ENCODE data around the gene BLM. TPM values are rescaled to one million over a fixed set of nuclear protein-coding genes. Genes with fewer than 3 reads are reported as not detected.
"Not testable (repeated sequence)": the region's sequence is repeated elsewhere in the genome, so short reads cannot be mapped to it uniquely, and the experiment has no call there.

Gene BLM
- total RNA-seq, 1 donor: 1.4 TPM

DNA sequence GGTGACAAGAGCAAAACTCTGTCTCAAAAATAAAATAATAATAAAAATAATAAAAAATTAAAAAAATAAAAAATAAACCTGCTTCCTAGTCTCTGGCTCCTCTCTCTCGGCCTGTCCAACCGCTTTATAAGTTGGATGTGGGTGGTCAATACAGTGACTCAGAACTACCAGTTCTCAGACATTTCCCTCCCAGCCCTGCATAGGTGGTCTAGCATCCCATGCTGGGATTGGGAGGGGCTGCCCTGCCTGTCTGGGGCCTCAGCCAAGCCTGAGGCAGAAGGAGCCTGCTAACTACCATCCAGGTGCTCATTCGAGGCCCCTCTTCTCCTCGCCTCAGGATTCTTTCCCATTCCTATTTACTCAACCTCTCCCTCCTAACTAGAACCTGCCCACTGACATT lies 33.3 kb upstream of the BLM start:
- TF ChIP-seq CTCF (IDR thresholded peaks at IDR 0.05; ENCODE audit: extremely low read depth, low read depth, low read length): no peak
- H3K4me1 ChIP-seq (ENCODE audit: insufficient read depth, low read length): peaks cover 19% of the 10 kb centered on the region
- no peaks in the 10 kb centered on the region for H3K27me3 ChIP-seq (ENCODE audit: insufficient read depth, low read length)
- H3K27ac ChIP-seq (ENCODE audit: low read depth, low read length): no peak overlapping the region
- no peak overlapping the region for H2AFZ ChIP-seq (ENCODE audit: low read length)
- H3K79me2 ChIP-seq (ENCODE audit: insufficient read depth, low read length): no peaks in the 10 kb centered on the region
- no peaks in the 10 kb centered on the region for H3K9me3 ChIP-seq (ENCODE audit: low read depth, low read length)
- H3K36me3 ChIP-seq (ENCODE audit: insufficient read depth, low read length): no peaks in the 10 kb centered on the region
- no peaks in the 10 kb centered on the region for H4K20me1 ChIP-seq (ENCODE audit: insufficient read depth, low read length)
- no peak overlapping the region for H3K4me2 ChIP-seq (ENCODE audit: insufficient read depth, low read length)
- H3K4me3 ChIP-seq (ENCODE audit: insufficient read depth, low read length): no peak overlapping the region
- no peak for DNase-seq (ENCODE audit: insufficient read length, low spot score, missing footprints)

- Histone ChIP-seq H3K9me3 (ENCODE audit: low read depth, low read length) (no peaks in the 10 kb centered on the region), H3K4me1 (ENCODE audit: insufficient read depth, low read length) (peaks cover 19% of the 10 kb centered on the region), H3K27ac (ENCODE audit: low read depth, low read length) (no peak overlapping the region), H3K79me2 (ENCODE audit: insufficient read depth, low read length) (no peaks in the 10 kb centered on the region), H2AFZ (ENCODE audit: low read length) (no peak overlapping the region), H4K20me1 (ENCODE audit: insufficient read depth, low read length) (no peaks in the 10 kb centered on the region), H3K4me2 (ENCODE audit: insufficient read depth, low read length) (no peak overlapping the region), H3K4me3 (ENCODE audit: insufficient read depth, low read length) (no peak overlapping the region), H3K36me3 (ENCODE audit: insufficient read depth, low read length) (no peaks in the 10 kb centered on the region), H3K27me3 (ENCODE audit: insufficient read depth, low read length) (no peaks in the 10 kb centered on the region)
- no peak for DNase-seq (ENCODE audit: insufficient read length, low spot score, missing footprints)
- no peak for TF ChIP-seq CTCF (IDR thresholded peaks at IDR 0.05; ENCODE audit: extremely low read depth, low read depth, low read length)
Observed at GRCh38 chr15:90684281-90684680, 32.9 kb upstream of the BLM start.

DNA sequence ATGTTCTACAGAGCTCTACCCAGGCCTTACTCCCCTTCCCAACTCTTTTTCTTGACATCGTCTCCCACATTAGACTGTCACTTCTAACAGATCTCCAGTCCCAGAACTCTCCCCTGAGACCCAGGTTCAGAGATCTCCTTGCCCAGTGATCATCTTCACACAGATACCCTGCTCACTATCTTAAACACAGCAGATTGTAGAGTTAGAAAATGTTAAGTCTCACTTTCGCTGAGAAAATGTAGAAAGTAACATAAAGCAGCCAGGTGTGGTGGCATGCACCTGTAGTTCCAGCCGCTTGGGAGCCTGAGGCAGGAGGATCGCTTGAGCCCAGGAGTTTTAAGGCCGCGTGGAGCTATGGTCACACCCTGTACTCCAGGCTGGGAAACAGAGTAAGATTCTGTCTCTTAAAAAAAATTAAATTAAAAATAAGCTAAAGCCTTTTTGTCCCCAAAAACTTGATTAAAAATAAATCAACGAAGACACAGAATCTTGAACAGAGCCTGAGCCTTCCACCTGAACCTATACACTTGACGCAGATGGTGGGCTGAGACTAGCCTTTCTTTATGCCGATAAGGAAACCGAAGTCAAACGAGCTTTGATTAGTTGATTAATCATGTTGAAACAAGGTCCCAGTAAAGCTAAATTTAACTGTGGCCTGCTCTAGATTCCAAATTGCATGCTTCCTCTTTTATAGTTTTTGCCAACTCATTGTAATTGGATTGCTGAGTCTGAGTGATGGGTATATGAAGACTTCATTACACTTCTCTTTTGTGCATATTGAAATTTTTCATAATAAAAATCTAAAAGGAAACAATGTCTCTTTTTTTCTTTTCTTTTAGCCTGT lies 31.3 kb upstream of the BLM start:
- no peak for TF ChIP-seq CTCF (IDR thresholded peaks at IDR 0.05; ENCODE audit: extremely low read depth, low read depth, low read length)
- H3K27me3 ChIP-seq (ENCODE audit: insufficient read depth, low read length): no peaks in the 10 kb centered on the region
- H3K4me1 ChIP-seq (ENCODE audit: insufficient read depth, low read length): peaks cover 15% of the 10 kb centered on the region
- H3K79me2 ChIP-seq (ENCODE audit: insufficient read depth, low read length): no peaks in the 10 kb centered on the region
- no peak overlapping the region for H3K4me2 ChIP-seq (ENCODE audit: insufficient read depth, low read length)
- no peaks in the 10 kb centered on the region for H3K36me3 ChIP-seq (ENCODE audit: insufficient read depth, low read length)
- DNase-seq (ENCODE audit: insufficient read length, low spot score, missing footprints): no peak
- no peak overlapping the region for H2AFZ ChIP-seq (ENCODE audit: low read length)
- H3K27ac ChIP-seq (ENCODE audit: low read depth, low read length): no peak overlapping the region
- H3K4me3 ChIP-seq (ENCODE audit: insufficient read depth, low read length): no peak overlapping the region
- no peaks in the 10 kb centered on the region for H4K20me1 ChIP-seq (ENCODE audit: insufficient read depth, low read length)
- H3K9me3 ChIP-seq (ENCODE audit: low read depth, low read length): no peaks in the 10 kb centered on the region

GRCh38 chr15:90686435-90687218 lies 30.5 kb upstream of the BLM start:
- H3K4me3 ChIP-seq (ENCODE audit: insufficient read depth, low read length): no peak overlapping the region
- no peak overlapping the region for H3K4me2 ChIP-seq (ENCODE audit: insufficient read depth, low read length)
- H3K4me1 ChIP-seq (ENCODE audit: insufficient read depth, low read length): peaks cover 15% of the 10 kb centered on the region
- H3K79me2 ChIP-seq (ENCODE audit: insufficient read depth, low read length): no peaks in the 10 kb centered on the region
- H4K20me1 ChIP-seq (ENCODE audit: insufficient read depth, low read length): no peaks in the 10 kb centered on the region
- no peaks in the 10 kb centered on the region for H3K27me3 ChIP-seq (ENCODE audit: insufficient read depth, low read length)
- no peak overlapping the region for H2AFZ ChIP-seq (ENCODE audit: low read length)
- H3K9me3 ChIP-seq (ENCODE audit: low read depth, low read length): no peaks in the 10 kb centered on the region
- no peak for TF ChIP-seq CTCF (IDR thresholded peaks at IDR 0.05; ENCODE audit: extremely low read depth, low read depth, low read length)
- H3K36me3 ChIP-seq (ENCODE audit: insufficient read depth, low read length): no peaks in the 10 kb centered on the region
- DNase-seq (ENCODE audit: insufficient read length, low spot score, missing footprints): no peak
- H3K27ac ChIP-seq (ENCODE audit: low read depth, low read length): no peak overlapping the region

DNA sequence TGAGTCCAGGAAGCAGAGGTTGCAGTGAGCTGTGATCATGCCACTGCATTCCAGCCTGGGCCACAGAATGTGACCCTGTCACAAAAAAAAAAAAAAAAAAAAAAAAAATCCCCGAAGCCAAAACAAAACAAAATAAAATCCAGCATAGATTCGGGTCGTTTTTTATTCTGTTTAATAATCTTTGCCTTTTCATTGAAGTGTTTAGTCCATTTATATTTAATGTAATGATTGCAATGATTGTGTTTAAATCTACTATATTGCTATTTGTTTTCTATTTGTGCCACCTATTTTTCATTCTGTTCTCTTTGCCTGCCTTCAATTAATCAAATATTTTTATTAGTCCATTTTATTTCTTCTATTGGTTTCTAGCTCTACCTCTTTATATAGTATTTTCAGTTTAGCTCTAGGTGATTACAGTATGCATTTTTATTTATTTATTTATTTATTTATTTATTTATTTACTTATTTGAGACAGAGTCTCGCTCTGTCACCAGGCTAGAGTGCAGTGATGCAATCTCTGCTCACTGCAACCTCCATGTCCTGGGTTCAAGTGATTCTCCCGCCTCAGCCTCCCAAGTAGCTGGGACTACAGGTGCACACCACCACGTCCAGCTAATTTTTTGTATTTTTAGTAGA lies 27.7 kb upstream of the BLM start:
- not testable (repeated sequence) for DNase-seq (ENCODE audit: insufficient read length, low spot score, missing footprints); H2AFZ ChIP-seq (ENCODE audit: low read length); H3K27me3 ChIP-seq (ENCODE audit: insufficient read depth, low read length); H3K4me3 ChIP-seq (ENCODE audit: insufficient read depth, low read length); H3K79me2 ChIP-seq (ENCODE audit: insufficient read depth, low read length); H3K36me3 ChIP-seq (ENCODE audit: insufficient read depth, low read length); H3K27ac ChIP-seq (ENCODE audit: low read depth, low read length); H4K20me1 ChIP-seq (ENCODE audit: insufficient read depth, low read length); H3K4me2 ChIP-seq (ENCODE audit: insufficient read depth, low read length); H3K9me3 ChIP-seq (ENCODE audit: low read depth, low read length)
- peaks cover 17% of the 10 kb centered on the region for H3K4me1 ChIP-seq (ENCODE audit: insufficient read depth, low read length)
